ENCODE measurements around the gene PTPRE.

PTPRE gene

GRCh38 chr10:127928021-127928806 lies 21.3 kb downstream of the PTPRE start:
- ATAC-seq (replicated peaks; ENCODE audit: extremely low read depth, poor library complexity, severe bottlenecking) (no peak), DNase-seq (ENCODE audit: low spot score in 2 of 2) (no peak)
- H3K4me3 Mint-ChIP-seq = no peak overlapping the region
- H3K27me3 Mint-ChIP-seq = no peaks in the 10 kb centered on the region
- H3K9me3 Mint-ChIP-seq = no peaks in the 10 kb centered on the region
- H3K36me3 Mint-ChIP-seq (ENCODE audit: insufficient read depth) = no peaks in the 10 kb centered on the region
- no peaks in the 10 kb centered on the region for H3K4me1 Mint-ChIP-seq
- no peak overlapping the region for H3K27ac Mint-ChIP-seq (ENCODE audit: low read depth)

GRCh38 chr10:127932521-127933270 lies 25.8 kb downstream of the PTPRE start:
- Mint-ChIP-seq H3K4me1 (no peaks in the 10 kb centered on the region), H3K27ac (ENCODE audit: low read depth) (no peak overlapping the region), H3K4me3 (no peak overlapping the region), H3K27me3 (peaks cover 24% of the 10 kb centered on the region), H3K36me3 (ENCODE audit: insufficient read depth) (no peaks in the 10 kb centered on the region), H3K9me3 (no peaks in the 10 kb centered on the region)
- ATAC-seq (replicated peaks; ENCODE audit: extremely low read depth, poor library complexity, severe bottlenecking) (no peak), DNase-seq (ENCODE audit: low spot score in 2 of 2) (no peak)

DNA sequence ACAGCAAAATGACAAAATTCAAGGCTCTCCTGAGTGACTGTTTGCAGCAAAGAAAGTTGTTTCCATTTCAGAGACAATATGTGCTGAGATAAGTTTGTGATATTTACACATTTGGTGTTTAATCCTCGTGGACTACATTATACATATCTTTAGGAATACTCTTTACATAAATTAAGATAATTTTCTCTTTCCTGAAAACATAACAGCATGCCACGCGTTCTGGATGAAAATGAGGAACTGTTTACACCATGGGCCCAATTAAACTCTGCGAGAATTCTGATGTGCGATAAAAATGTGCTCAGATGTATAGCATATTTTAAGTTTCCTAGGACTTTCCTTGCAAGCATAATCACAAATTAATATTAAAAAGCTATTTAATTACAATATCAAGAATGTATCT lies 26.4 kb downstream of the PTPRE start:
- Mint-ChIP-seq H3K27ac (ENCODE audit: low read depth) (no peak overlapping the region), H3K4me3 (no peak overlapping the region), H3K4me1 (no peaks in the 10 kb centered on the region), H3K9me3 (no peaks in the 10 kb centered on the region), H3K36me3 (ENCODE audit: insufficient read depth) (no peaks in the 10 kb centered on the region), H3K27me3 (peaks cover 24% of the 10 kb centered on the region)
- DNase-seq (ENCODE audit: low spot score in 2 of 2) (no peak), ATAC-seq (replicated peaks; ENCODE audit: extremely low read depth, poor library complexity, severe bottlenecking) (no peak)

DNA sequence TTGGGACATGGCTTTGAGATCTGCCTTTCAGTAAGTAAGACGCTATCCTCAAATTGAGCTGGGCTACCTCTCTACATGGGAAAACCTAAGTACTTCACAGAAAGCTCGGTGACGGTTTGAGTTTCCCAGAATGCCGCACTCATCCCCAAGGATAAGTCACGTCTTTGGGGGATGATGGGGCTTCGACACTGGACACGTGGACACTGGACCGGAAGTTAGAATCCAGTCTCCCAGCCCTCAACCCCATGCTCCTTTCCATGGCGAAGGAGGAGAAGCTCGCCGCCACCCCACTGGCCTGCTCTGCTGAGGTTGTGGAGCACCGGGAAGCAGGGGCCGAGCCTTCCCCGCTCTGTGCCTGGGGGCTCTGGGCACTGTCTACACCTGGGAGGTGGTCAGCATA lies 27.5 kb downstream of the PTPRE start:
- Mint-ChIP-seq H3K4me1 (no peaks in the 10 kb centered on the region), H3K27ac (ENCODE audit: low read depth) (no peak overlapping the region), H3K27me3 (peaks cover 34% of the 10 kb centered on the region), H3K9me3 (no peaks in the 10 kb centered on the region), H3K4me3 (no peak overlapping the region), H3K36me3 (ENCODE audit: insufficient read depth) (no peaks in the 10 kb centered on the region)
- ATAC-seq (replicated peaks; ENCODE audit: extremely low read depth, poor library complexity, severe bottlenecking) (no peak), DNase-seq (ENCODE audit: low spot score in 2 of 2) (no peak)

DNA sequence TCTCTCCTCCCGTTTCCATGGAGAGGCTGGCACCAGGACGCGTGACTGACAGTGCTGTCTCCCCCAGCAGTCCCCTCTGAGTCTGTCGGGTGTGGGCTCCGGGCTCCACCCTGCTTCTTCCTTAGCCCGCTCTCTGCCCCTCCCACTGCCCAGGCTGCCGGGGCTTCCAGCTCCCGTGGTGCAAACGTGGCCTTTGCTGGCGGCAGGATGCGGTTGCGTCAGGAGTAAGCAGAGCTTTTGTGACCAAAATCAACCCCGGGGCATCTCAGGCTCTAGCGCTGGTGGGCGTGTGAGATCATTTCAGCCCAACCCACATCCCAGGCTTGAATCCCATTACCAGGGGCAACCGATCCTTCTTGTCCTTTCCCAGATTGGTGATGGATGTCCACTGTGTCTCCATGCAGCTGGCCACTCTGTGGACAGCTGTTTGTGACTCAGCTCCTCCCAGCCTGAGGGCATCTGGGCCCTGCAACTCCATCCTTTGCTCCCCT lies 28.2 kb downstream of the PTPRE start:
- H3K36me3 Mint-ChIP-seq (ENCODE audit: insufficient read depth) = no peaks in the 10 kb centered on the region
- no peak overlapping the region for H3K27ac Mint-ChIP-seq (ENCODE audit: low read depth)
- peaks cover 41% of the 10 kb centered on the region for H3K27me3 Mint-ChIP-seq
- ATAC-seq (replicated peaks; ENCODE audit: extremely low read depth, poor library complexity, severe bottlenecking) = peak; percentile 43
- H3K9me3 Mint-ChIP-seq = no peaks in the 10 kb centered on the region
- peak overlapping the region; percentile 41 for H3K4me3 Mint-ChIP-seq
- no peaks in the 10 kb centered on the region for H3K4me1 Mint-ChIP-seq
- DNase-seq (ENCODE audit: low spot score in 2 of 2) = no peak

DNA sequence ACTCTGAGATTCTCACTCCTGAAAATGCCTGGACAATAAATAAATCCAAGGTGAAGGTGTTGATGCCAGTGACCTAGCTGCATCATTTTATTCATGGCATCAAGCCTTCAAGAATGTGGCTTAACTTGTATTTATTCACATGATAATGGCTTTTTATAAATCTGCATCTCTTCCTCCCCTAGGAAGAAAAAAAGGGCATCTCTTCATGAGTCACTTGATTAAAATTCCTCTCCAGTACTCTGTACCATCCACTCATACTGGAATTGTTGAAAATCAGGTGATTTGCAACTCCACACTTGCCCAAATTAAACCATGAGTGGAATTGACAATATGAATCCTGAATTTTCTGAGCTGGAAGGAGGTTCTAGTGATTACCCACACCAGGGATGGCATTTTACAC lies 30.2 kb downstream of the PTPRE start:
- ATAC-seq (replicated peaks; ENCODE audit: extremely low read depth, poor library complexity, severe bottlenecking) (no peak), DNase-seq (ENCODE audit: low spot score in 2 of 2) (no peak)
- Mint-ChIP-seq H3K27ac (ENCODE audit: low read depth) (no peak overlapping the region), H3K9me3 (no peaks in the 10 kb centered on the region), H3K36me3 (ENCODE audit: insufficient read depth) (no peaks in the 10 kb centered on the region), H3K4me1 (no peaks in the 10 kb centered on the region), H3K4me3 (no peak overlapping the region), H3K27me3 (peaks cover 51% of the 10 kb centered on the region)

DNA sequence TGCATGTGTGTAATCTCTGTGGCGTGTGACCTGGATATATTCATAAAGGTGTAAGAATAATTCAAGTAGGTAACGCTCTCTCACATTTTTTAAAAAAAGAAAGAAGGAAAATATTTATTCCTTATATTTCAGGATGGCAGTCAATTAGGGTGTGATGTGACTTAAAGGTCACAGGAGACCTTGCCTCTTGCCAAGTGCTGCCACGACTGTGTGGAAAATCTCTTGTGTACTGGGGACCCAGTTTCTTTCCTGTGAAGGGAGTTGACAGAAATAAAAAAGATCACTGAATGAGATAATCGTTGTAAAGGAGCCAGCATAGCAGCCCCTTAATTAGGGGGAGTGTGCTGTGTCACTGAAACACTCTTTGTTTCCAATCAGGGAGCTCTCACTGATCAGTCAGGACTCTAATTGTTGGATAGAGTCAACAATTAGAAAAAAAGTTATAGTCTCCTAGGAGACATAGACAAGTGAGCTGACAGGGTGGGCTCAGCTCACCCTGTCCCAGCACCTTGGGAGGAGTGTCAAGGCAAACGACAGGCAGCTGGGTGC lies 31.1 kb downstream of the PTPRE start:
- DNase-seq (ENCODE audit: low spot score in 2 of 2) = no peak
- Mint-ChIP-seq H3K4me3 (no peak overlapping the region), H3K9me3 (no peaks in the 10 kb centered on the region), H3K27me3 (peaks cover 61% of the 10 kb centered on the region), H3K4me1 (no peaks in the 10 kb centered on the region), H3K36me3 (ENCODE audit: insufficient read depth) (no peaks in the 10 kb centered on the region), H3K27ac (ENCODE audit: low read depth) (no peak overlapping the region)
- no peak for ATAC-seq (replicated peaks; ENCODE audit: extremely low read depth, poor library complexity, severe bottlenecking)

- ATAC-seq (replicated peaks; ENCODE audit: extremely low read depth, poor library complexity, severe bottlenecking) (no peak), DNase-seq (ENCODE audit: low spot score in 2 of 2) (no peak)
- H3K27ac Mint-ChIP-seq (ENCODE audit: low read depth) = no peak overlapping the region
- no peaks in the 10 kb centered on the region for H3K9me3 Mint-ChIP-seq
- H3K4me1 Mint-ChIP-seq = no peaks in the 10 kb centered on the region
- H3K36me3 Mint-ChIP-seq (ENCODE audit: insufficient read depth) = no peaks in the 10 kb centered on the region
- H3K27me3 Mint-ChIP-seq = peaks cover 61% of the 10 kb centered on the region
- H3K4me3 Mint-ChIP-seq = no peak overlapping the region
Measured at GRCh38 chr10:127939786-127940330, 33.0 kb downstream of the PTPRE start.

- Mint-ChIP-seq H3K36me3 (ENCODE audit: insufficient read depth) (no peaks in the 10 kb centered on the region), H3K27ac (ENCODE audit: low read depth) (no peak overlapping the region), H3K4me1 (no peaks in the 10 kb centered on the region), H3K4me3 (no peak overlapping the region), H3K27me3 (peaks cover 50% of the 10 kb centered on the region), H3K9me3 (no peaks in the 10 kb centered on the region)
- no peak for ATAC-seq (replicated peaks; ENCODE audit: extremely low read depth, poor library complexity, severe bottlenecking)
- DNase-seq (ENCODE audit: low spot score in 2 of 2) = no peak
Measured at GRCh38 chr10:127940866-127941640, 34.1 kb downstream of the PTPRE start.

- Mint-ChIP-seq H3K27me3 (peaks cover 37% of the 10 kb centered on the region), H3K4me1 (no peaks in the 10 kb centered on the region), H3K36me3 (ENCODE audit: insufficient read depth) (no peaks in the 10 kb centered on the region), H3K9me3 (no peaks in the 10 kb centered on the region), H3K4me3 (no peak overlapping the region), H3K27ac (ENCODE audit: low read depth) (no peak overlapping the region)
- no peak for DNase-seq (ENCODE audit: low spot score in 2 of 2)
- ATAC-seq (replicated peaks; ENCODE audit: extremely low read depth, poor library complexity, severe bottlenecking) = no peak
Measured at GRCh38 chr10:127942811-127943210, 35.9 kb downstream of the PTPRE start.

GRCh38 chr10:127943336-127943910 lies 36.5 kb downstream of the PTPRE start:
- no peaks in the 10 kb centered on the region for H3K9me3 Mint-ChIP-seq
- H3K36me3 Mint-ChIP-seq (ENCODE audit: insufficient read depth) = no peaks in the 10 kb centered on the region
- no peak for ATAC-seq (replicated peaks; ENCODE audit: extremely low read depth, poor library complexity, severe bottlenecking)
- no peak for DNase-seq (ENCODE audit: low spot score in 2 of 2)
- peaks cover 37% of the 10 kb centered on the region for H3K27me3 Mint-ChIP-seq
- H3K27ac Mint-ChIP-seq (ENCODE audit: low read depth) = no peak overlapping the region
- H3K4me3 Mint-ChIP-seq = no peak overlapping the region
- H3K4me1 Mint-ChIP-seq = no peaks in the 10 kb centered on the region

DNA sequence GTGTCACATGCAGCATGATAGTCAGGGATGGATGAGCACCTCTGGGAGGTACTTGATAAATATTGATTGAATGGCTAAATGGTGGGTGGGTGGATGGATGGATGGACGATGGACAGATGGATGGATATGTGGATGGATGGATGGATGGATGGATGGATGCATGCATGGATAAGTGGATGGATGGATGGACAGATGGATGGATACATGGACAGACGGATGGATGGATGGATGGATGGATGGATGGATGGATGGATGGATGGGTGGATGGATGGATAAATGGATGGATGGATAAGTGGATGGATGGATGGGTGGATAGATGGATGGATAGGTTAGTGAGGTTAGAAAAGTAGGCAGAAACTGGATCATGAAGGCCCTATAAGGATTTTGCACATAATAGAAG lies 37.4 kb downstream of the PTPRE start:
- DNase-seq (ENCODE audit: low spot score in 2 of 2) (no peak), ATAC-seq (replicated peaks; ENCODE audit: extremely low read depth, poor library complexity, severe bottlenecking) (no peak)
- Mint-ChIP-seq H3K9me3 (no peaks in the 10 kb centered on the region), H3K27ac (ENCODE audit: low read depth) (no peak overlapping the region), H3K27me3 (peaks cover 29% of the 10 kb centered on the region), H3K36me3 (ENCODE audit: insufficient read depth) (no peaks in the 10 kb centered on the region), H3K4me1 (no peaks in the 10 kb centered on the region), H3K4me3 (no peak overlapping the region)

Data from central memory CD8-positive, alpha-beta T cell (primary cell).